ENCODE data around the gene ZNF710. TPM values are rescaled to one million over a fixed set of nuclear protein-coding genes. Genes with fewer than 3 reads are reported as not detected.

ZNF710 gene
- total RNA-seq, 1 donor from 2014 or later, result 26.8 TPM

- no peak for DNase-seq (ENCODE audit: low read depth)
- TF ChIP-seq CTCF (IDR thresholded peaks at IDR 0.05; ENCODE audit: insufficient read depth, low read length, poor library complexity, severe bottlenecking), result no peak
- Histone ChIP-seq H3K27me3 (ENCODE audit: control insufficient read depth, insufficient read depth, low read length) (peaks cover 4% of the 10 kb centered on the region), H3K4me3 (ENCODE audit: low read depth, low read length) (no peak overlapping the region), H3K36me3 (ENCODE audit: control insufficient read depth, insufficient read depth, low read length) (no peaks in the 10 kb centered on the region)
Observed at GRCh38 chr15:89984421-89985010, 16.6 kb upstream of the ZNF710 start.

DNA sequence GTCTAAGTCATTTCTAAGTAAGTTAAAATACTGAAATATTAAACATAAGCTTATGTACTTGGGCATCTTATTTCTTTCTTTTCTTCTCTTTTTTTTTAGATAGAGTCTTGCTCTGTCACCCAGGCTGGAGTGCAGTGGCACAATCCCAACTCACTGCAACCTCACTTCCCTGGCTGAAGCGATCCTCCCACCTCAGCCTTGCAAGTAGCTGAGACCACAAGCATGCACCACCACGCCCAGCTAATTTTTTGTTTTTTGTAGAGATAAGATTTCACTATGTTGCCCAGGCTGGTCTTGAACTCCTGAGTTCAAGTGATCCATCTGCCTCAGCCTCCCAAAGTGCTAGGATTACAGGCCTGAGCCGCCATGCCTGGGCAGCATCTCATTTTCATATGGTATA is 16.0 kb upstream of the ZNF710 start:
- TF ChIP-seq CTCF (IDR thresholded peaks at IDR 0.05; ENCODE audit: insufficient read depth, low read length, poor library complexity, severe bottlenecking), result no peak
- Histone ChIP-seq H3K36me3 (ENCODE audit: control insufficient read depth, insufficient read depth, low read length) (no peaks in the 10 kb centered on the region), H3K4me3 (ENCODE audit: low read depth, low read length) (no peak overlapping the region), H3K27me3 (ENCODE audit: control insufficient read depth, insufficient read depth, low read length) (peaks cover 4% of the 10 kb centered on the region)
- DNase-seq (ENCODE audit: low read depth), result no peak

DNA sequence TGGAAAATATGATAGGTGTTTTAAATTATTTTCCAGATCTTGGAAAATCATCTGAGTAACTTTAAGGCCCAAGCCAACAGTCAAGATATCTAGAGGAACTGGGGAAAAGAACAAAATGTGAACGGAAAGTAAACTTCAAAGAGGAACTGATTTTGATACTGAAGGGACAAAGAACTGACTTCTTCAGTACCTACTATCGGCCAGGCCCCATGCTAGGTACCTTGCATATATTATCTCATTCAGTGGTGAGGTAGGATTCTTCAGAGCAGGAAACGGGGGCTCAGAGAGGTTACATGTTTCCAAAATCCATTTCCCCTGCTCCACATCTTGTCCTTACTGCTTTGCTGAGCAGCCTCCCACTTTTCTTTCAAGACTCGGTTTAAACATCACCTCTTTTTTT is 9.8 kb upstream of the ZNF710 start:
- TF ChIP-seq CTCF (IDR thresholded peaks at IDR 0.05; ENCODE audit: insufficient read depth, low read length, poor library complexity, severe bottlenecking), result no peak
- no peaks in the 10 kb centered on the region for H3K36me3 ChIP-seq (ENCODE audit: control insufficient read depth, insufficient read depth, low read length)

DNA sequence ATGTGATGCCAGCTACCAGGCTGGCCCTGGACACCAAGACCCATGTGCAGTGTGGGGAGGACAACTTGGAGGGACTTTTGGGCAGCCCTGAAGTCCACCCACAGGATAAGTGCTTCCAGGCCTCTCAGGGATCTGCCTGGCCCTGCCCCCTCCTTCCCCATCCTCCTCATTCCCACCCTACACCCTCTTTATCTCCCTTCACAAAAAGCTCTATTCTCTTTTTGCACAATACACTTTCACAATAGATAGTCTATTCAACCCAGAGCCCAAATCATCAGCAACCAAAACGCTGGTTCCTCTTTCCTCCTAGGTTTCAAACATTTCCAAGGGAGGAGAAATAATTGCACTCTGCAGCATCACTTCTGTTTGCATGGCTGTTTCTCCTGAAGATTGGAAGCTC is 7.8 kb upstream of the ZNF710 start:
- no peak for DNase-seq (ENCODE audit: low read depth)
- H3K4me3 ChIP-seq (ENCODE audit: low read depth, low read length), result no peak overlapping the region

More for the DNA sequence above, 9.8 kb upstream of the ZNF710 start:
- DNase-seq (ENCODE audit: low read depth), result no peak
- H3K27me3 ChIP-seq (ENCODE audit: control insufficient read depth, insufficient read depth, low read length), result no peaks in the 10 kb centered on the region
- no peak overlapping the region for H3K4me3 ChIP-seq (ENCODE audit: low read depth, low read length)

GRCh38 chr15:89997079-89997478 is 4.0 kb upstream of the ZNF710 start:
- Histone ChIP-seq H3K36me3 (ENCODE audit: control insufficient read depth, insufficient read depth, low read length) (no peaks in the 10 kb centered on the region), H3K4me3 (ENCODE audit: low read depth, low read length) (no peak overlapping the region), H3K27me3 (ENCODE audit: control insufficient read depth, insufficient read depth, low read length) (no peaks in the 10 kb centered on the region)
- DNase-seq (ENCODE audit: low read depth), result no peak
- TF ChIP-seq CTCF (IDR thresholded peaks at IDR 0.05; ENCODE audit: insufficient read depth, low read length, poor library complexity, severe bottlenecking), result no peak

More for the DNA sequence above, 7.8 kb upstream of the ZNF710 start:
- H3K27me3 ChIP-seq (ENCODE audit: control insufficient read depth, insufficient read depth, low read length), result no peaks in the 10 kb centered on the region
- TF ChIP-seq CTCF (IDR thresholded peaks at IDR 0.05; ENCODE audit: insufficient read depth, low read length, poor library complexity, severe bottlenecking), result no peak
- no peaks in the 10 kb centered on the region for H3K36me3 ChIP-seq (ENCODE audit: control insufficient read depth, insufficient read depth, low read length)

- H3K36me3 ChIP-seq (ENCODE audit: control insufficient read depth, insufficient read depth, low read length), result no peaks in the 10 kb centered on the region
- DNase-seq (ENCODE audit: low read depth), result no peak
- no peaks in the 10 kb centered on the region for H3K27me3 ChIP-seq (ENCODE audit: control insufficient read depth, insufficient read depth, low read length)
- no peak for TF ChIP-seq CTCF (IDR thresholded peaks at IDR 0.05; ENCODE audit: insufficient read depth, low read length, poor library complexity, severe bottlenecking)
- H3K4me3 ChIP-seq (ENCODE audit: low read depth, low read length), result no peak overlapping the region
Observed at GRCh38 chr15:89998141-89998661, 2.9 kb upstream of the ZNF710 start.
